Tibial nerve (tissue), 4 donors: ENCODE results near the gene RIBC2.
"Not testable (repeated sequence)": the region's sequence is repeated elsewhere in the genome, so short reads cannot be mapped to it uniquely, and the experiment has no call there.

ENCODE experiments used
- CTCF ChIP-seq, 5 experiments: fragments of 200-600 bp in 3 of 5; fragments of 450-650 bp in 2 of 5; sonication (generic) in 3 of 5; IDR thresholded peaks; one replicate each; pipeline ENCODE4 v1.5.1; 2016 to 2019; ENCODE audit warnings: antibody characterized with exemption in 5 of 5, mild to moderate bottlenecking in 3 of 5, moderate library complexity in 2 of 5
- EP300 ChIP-seq, 2 donors: sonication (generic); formaldehyde crosslinking; IDR thresholded peaks; one replicate each; pipeline ENCODE4 v1.6.1; 2017; ENCODE audit warnings: antibody characterized with exemption in 2 of 2, mild to moderate bottlenecking in 1 of 2
- POLR2A ChIP-seq, 2 donors: fragments of 450-650 bp; IDR thresholded peaks; one replicate each; pipeline ENCODE4 v1.6.1; 2017; ENCODE audit warnings: antibody characterized with exemption in 2 of 2, mild to moderate bottlenecking in 2 of 2, moderate library complexity in 2 of 2

- TF ChIP-seq CTCF, EP300, POLR2A (IDR thresholded peaks at IDR 0.05): not testable (repeated sequence)
Measured at GRCh38 chr22:45463691-45464090, 50.2 kb downstream of the RIBC2 start.
